ENCODE data around the gene TMEM97.

GRCh38 chr17:28339431-28339830, 20.4 kb downstream of the TMEM97 start:
- TF ChIP-seq, protein P1, sequence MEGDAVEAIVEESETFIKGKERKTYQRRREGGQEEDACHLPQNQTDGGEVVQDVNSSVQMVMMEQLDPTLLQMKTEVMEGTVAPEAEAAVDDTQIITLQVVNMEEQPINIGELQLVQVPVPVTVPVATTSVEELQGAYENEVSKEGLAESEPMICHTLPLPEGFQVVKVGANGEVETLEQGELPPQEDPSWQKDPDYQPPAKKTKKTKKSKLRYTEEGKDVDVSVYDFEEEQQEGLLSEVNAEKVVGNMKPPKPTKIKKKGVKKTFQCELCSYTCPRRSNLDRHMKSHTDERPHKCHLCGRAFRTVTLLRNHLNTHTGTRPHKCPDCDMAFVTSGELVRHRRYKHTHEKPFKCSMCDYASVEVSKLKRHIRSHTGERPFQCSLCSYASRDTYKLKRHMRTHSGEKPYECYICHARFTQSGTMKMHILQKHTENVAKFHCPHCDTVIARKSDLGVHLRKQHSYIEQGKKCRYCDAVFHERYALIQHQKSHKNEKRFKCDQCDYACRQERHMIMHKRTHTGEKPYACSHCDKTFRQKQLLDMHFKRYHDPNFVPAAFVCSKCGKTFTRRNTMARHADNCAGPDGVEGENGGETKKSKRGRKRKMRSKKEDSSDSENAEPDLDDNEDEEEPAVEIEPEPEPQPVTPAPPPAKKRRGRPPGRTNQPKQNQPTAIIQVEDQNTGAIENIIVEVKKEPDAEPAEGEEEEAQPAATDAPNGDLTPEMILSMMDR (IDR thresholded peaks at IDR 0.05 in 4 of 5, conservative IDR thresholded peaks at IDR 0.05 in 1 of 5) = no peak
- TF ChIP-seq POLR2A (IDR thresholded peaks at IDR 0.05) = no peak
